Upper lobe of left lung (tissue), 4 donors: ENCODE results near the gene CHCHD3.
"Not testable (repeated sequence)": the region's sequence is repeated elsewhere in the genome, so short reads cannot be mapped to it uniquely, and the experiment has no call there.

Experiments used
- EP300 ChIP-seq, 4 donors: sonication (generic); formaldehyde crosslinking; IDR thresholded peaks; one replicate each; pipeline ENCODE4 v1.5.1; 2017; ENCODE audit warnings: antibody characterized with exemption in 4 of 4, control low read depth in 2 of 4
- POLR2A ChIP-seq, 4 donors: fragments of 450-650 bp; IDR thresholded peaks; one replicate each; pipeline ENCODE4 v1.5.1; 2016 to 2017; ENCODE audit warnings: antibody characterized with exemption in 4 of 4, mild to moderate bottlenecking in 2 of 4
- POLR2AphosphoS5 ChIP-seq, 2 donors: sonication (generic); formaldehyde crosslinking; IDR thresholded peaks; one replicate each; pipeline ENCODE4 v1.5.1; 2017; ENCODE audit warnings: antibody characterized with exemption in 2 of 2

GRCh38 chr7:132892744-132893143 is 189.1 kb downstream of the CHCHD3 start:
- not testable (repeated sequence) for TF ChIP-seq EP300, POLR2A, POLR2AphosphoS5 (IDR thresholded peaks at IDR 0.05)
